NT2/D1 (cell line): ENCODE measurements around the gene CGGBP1.

ENCODE experiments used
- DNase-seq: peaks from one replicate; pipeline ENCODE4 v3.0.0-alpha.2; 2011; ENCODE audit warnings: low read depth, low spot score
- H3K27me3 ChIP-seq: 2 replicates; pipeline ENCODE4 v1.6.0; 2011; ENCODE audit warnings: mild to moderate bottlenecking; ENCODE audit not compliant: insufficient read length, insufficient read depth
- H3K36me3 ChIP-seq: 2 replicates; pipeline ENCODE4 v1.6.1; 2011; ENCODE audit warnings: mild to moderate bottlenecking, low read length, mixed read lengths; ENCODE audit not compliant: insufficient read depth, insufficient read length
- H3K4me1 ChIP-seq: 2 replicates; pipeline ENCODE4 v1.5.1; 2011; ENCODE audit not compliant: insufficient read depth, insufficient read length
- H3K4me3 ChIP-seq: 2 replicates; pipeline ENCODE4 v1.5.1; 2011; ENCODE audit warnings: low read depth; ENCODE audit not compliant: insufficient read length
- H3K9ac ChIP-seq: 2 replicates; pipeline ENCODE4 v1.6.0; 2011; ENCODE audit warnings: low read depth; ENCODE audit not compliant: insufficient read length
- H3K9me3 ChIP-seq: 2 replicates; pipeline ENCODE4 v1.5.1; 2011; ENCODE audit warnings: mild to moderate bottlenecking, low read length; ENCODE audit not compliant: insufficient read depth
- SUZ12 ChIP-seq: IDR thresholded peaks from 2 replicates; pipeline ENCODE4 v1.6.1; 2011; ENCODE audit not compliant: insufficient read length, insufficient read depth; ENCODE audit errors: extremely low read depth
- YY1 ChIP-seq: IDR thresholded peaks from 2 replicates; pipeline ENCODE4 v1.6.1; 2011; ENCODE audit not compliant: insufficient read length, insufficient read depth
- ZNF274 ChIP-seq: IDR thresholded peaks from 2 replicates; pipeline ENCODE4 v1.6.1; 2011; ENCODE audit warnings: mild to moderate bottlenecking, low read depth, low read length

CGGBP1 gene

GRCh38 chr3:88058581-88059379, at the start of gene CGGBP1, which contains the start of gene ZNF654:
Gene CGGBP1, minus strand, starts transcription at chr3:88059005. Its CDS starts 3,029 bp downstream, at chr3:88055976.
Gene ZNF654, plus strand, starts transcription at chr3:88059255. Its CDS starts 65 bp downstream, at chr3:88059320.
- DNase-seq = peak; percentile 97
- peaks cover 34% of the 10 kb centered on the region for H3K36me3 ChIP-seq
- TF ChIP-seq YY1 (no peak), SUZ12 (no peak), ZNF274 (no peak)
- H3K9me3 ChIP-seq = no peaks in the 10 kb centered on the region
- no peaks in the 10 kb centered on the region for H3K4me1 ChIP-seq
- peak within 1 kb of the TSS; percentile 94 for H3K9ac ChIP-seq
- H3K4me3 ChIP-seq = peak within 1 kb of the TSS; percentile 93
- H3K27me3 ChIP-seq = no peaks in the 10 kb centered on the region

- Histone ChIP-seq H3K4me1 (no peaks in the 10 kb centered on the region), H3K27me3 (no peaks in the 10 kb centered on the region), H3K36me3 (no peaks in the 10 kb centered on the region), H3K9ac (no peak overlapping the region), H3K9me3 (no peaks in the 10 kb centered on the region), H3K4me3 (no peak overlapping the region)
- no peak for DNase-seq
- TF ChIP-seq ZNF274 (no peak), YY1 (no peak), SUZ12 (no peak)
Observed at GRCh38 chr3:88105325-88105724, 46.5 kb upstream of the CGGBP1 start.

- Histone ChIP-seq H3K27me3 (no peaks in the 10 kb centered on the region), H3K4me1 (no peaks in the 10 kb centered on the region), H3K36me3 (no peaks in the 10 kb centered on the region), H3K4me3 (no peak overlapping the region), H3K9me3 (no peaks in the 10 kb centered on the region), H3K9ac (no peak overlapping the region)
- no peak for DNase-seq
- no peak for TF ChIP-seq ZNF274
- no peak for TF ChIP-seq YY1
- TF ChIP-seq SUZ12 = no peak
Observed at GRCh38 chr3:88101142-88101541, 42.3 kb upstream of the CGGBP1 start.

- TF ChIP-seq YY1 = no peak
- TF ChIP-seq ZNF274 = no peak
- no peak for TF ChIP-seq SUZ12
- no peak overlapping the region for H3K4me3 ChIP-seq
- H3K9ac ChIP-seq = no peak overlapping the region
- no peaks in the 10 kb centered on the region for H3K9me3 ChIP-seq
- H3K27me3 ChIP-seq = no peaks in the 10 kb centered on the region
- no peak for DNase-seq
- H3K4me1 ChIP-seq = no peaks in the 10 kb centered on the region
- H3K36me3 ChIP-seq = peaks cover 4% of the 10 kb centered on the region
Observed at GRCh38 chr3:88093266-88093665, 34.5 kb upstream of the CGGBP1 start.

GRCh38 chr3:88092270-88092669, 33.5 kb upstream of the CGGBP1 start:
- DNase-seq = no peak
- H3K9ac ChIP-seq = no peak overlapping the region
- no peaks in the 10 kb centered on the region for H3K4me1 ChIP-seq
- no peaks in the 10 kb centered on the region for H3K27me3 ChIP-seq
- H3K36me3 ChIP-seq = peaks cover 14% of the 10 kb centered on the region
- H3K9me3 ChIP-seq = no peaks in the 10 kb centered on the region
- H3K4me3 ChIP-seq = no peak overlapping the region
- TF ChIP-seq SUZ12 = no peak
- TF ChIP-seq YY1 = no peak
- no peak for TF ChIP-seq ZNF274

GRCh38 chr3:88090681-88091080, 31.9 kb upstream of the CGGBP1 start:
- TF ChIP-seq SUZ12 (no peak), YY1 (no peak), ZNF274 (no peak)
- H3K4me3 ChIP-seq = no peak overlapping the region
- H3K9me3 ChIP-seq = no peaks in the 10 kb centered on the region
- no peak overlapping the region for H3K9ac ChIP-seq
- H3K36me3 ChIP-seq = peaks cover 18% of the 10 kb centered on the region
- DNase-seq = no peak
- H3K27me3 ChIP-seq = no peaks in the 10 kb centered on the region
- no peaks in the 10 kb centered on the region for H3K4me1 ChIP-seq

- H3K27me3 ChIP-seq = no peaks in the 10 kb centered on the region
- no peak overlapping the region for H3K9ac ChIP-seq
- H3K4me3 ChIP-seq = no peak overlapping the region
- H3K4me1 ChIP-seq = no peaks in the 10 kb centered on the region
- peaks cover 5% of the 10 kb centered on the region; the same call in 1 of the 2 replicates for H3K9me3 ChIP-seq
- no peak for DNase-seq
- no peak for TF ChIP-seq YY1
- no peak for TF ChIP-seq ZNF274
- TF ChIP-seq SUZ12 = no peak
- H3K36me3 ChIP-seq = peaks cover 15% of the 10 kb centered on the region
Observed at GRCh38 chr3:88084097-88084501, 25.3 kb upstream of the CGGBP1 start.

GRCh38 chr3:88082854-88083253, 24.0 kb upstream of the CGGBP1 start:
- Histone ChIP-seq H3K9ac (no peak overlapping the region), H3K4me3 (no peak overlapping the region), H3K4me1 (no peaks in the 10 kb centered on the region), H3K27me3 (no peaks in the 10 kb centered on the region), H3K36me3 (peaks cover 9% of the 10 kb centered on the region), H3K9me3 (peaks cover 5% of the 10 kb centered on the region; the same call in 1 of the 2 replicates)
- TF ChIP-seq ZNF274 (no peak), SUZ12 (no peak)
- DNase-seq = no peak
